HG03280 (cell line): ENCODE measurements around the gene CAMK2N1.
"Not testable (repeated sequence)": the region's sequence is repeated elsewhere in the genome, so short reads cannot be mapped to it uniquely, and the experiment has no call there.

Experiments used
- ATAC-seq: cut with Tn5 transposase; IDR thresholded peaks from one replicate; pipeline ENCODE4 v1.9.1; 2021; ENCODE audit warnings: mild to moderate bottlenecking, moderate library complexity; ENCODE audit not compliant: unreplicated experiment

CAMK2N1 gene

GRCh38 chr1:20485527-20486456, at the start of gene CAMK2N1:
CAMK2N1 (minus strand) TSS chr1:20486210; CDS start chr1:20485379, 831 bp downstream.
- ATAC-seq = no peak

DNA sequence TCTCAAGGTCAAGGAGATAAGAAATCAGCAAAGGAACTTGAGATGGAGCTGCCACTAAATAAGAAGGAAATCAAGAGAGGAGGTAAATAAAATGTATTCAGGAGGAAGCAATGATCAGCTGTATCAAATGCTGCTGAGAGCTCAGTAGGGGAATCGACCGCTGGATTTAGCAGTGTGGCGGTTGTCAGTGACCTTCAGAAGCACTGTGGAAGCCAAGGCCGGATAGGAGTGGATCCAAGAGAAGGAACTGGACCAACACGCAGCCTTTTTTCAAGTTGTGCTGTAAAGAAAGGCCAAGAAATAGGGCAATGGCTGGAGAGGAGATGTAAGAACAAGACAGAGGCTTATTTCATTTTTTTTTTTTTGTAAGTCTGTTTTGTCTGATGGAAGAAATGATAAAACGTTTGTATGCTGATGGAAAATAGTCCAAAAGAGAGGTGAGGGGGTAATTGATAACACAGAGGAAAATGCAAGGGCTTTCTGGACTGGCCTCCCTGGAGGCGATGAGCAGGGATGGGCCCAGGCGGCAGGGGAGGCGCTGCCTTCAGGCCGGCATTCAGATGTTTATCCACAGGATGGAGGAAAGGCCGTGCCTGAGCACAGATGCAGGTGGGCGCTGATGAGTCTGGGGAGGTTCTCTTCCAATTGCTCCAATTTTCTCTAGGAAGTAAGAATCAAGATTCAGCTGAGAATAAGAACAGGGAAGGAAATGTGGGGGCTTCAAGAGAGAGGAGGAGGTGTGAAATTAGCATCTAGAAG, 48.8 kb upstream of the CAMK2N1 start:
- no peak for ATAC-seq

DNA sequence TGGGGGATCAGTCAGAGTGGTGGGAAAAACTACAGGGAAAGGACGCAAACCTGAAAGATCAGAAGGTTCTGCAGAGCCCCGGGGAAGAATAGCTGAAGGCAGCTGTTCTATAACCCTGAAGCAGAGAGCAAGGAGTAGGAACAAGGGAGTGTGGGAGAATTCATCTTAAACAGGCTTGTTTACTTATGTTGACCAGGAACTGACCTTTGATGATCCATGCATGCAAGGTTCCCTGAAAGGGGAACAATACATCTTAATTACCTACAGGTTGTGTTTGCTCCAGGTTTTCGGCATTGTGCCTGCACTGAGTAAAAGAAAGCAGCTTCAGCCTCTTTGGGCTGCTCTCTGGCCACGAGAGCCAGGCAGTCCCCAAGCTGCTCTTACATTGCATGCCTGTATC, 47.6 kb upstream of the CAMK2N1 start:
- no peak for ATAC-seq

- ATAC-seq = no peak
These were observed 44.9 kb upstream of the CAMK2N1 start for GRCh38 chr1:20530901-20531300.

GRCh38 chr1:20530306-20530705, 44.3 kb upstream of the CAMK2N1 start:
- no peak for ATAC-seq

DNA sequence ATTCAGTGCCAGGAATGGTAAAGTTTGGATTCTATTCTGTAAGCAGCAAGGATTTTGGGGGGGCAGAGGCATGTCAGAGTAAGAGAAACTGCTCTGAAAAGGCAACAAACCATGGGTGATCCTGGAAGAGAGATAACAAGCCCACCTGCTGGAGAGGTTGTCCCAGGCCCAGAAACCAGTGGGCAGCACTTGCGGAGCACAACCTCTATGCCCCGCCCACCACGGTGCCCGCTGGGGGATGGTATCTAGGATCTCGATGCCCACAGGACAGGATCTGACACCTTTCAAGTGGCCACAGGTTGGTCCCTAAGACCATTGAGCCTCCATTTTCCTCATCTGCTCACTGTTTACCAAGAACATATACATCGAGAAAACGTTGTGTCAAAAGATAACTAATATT, 42.2 kb upstream of the CAMK2N1 start:
- ATAC-seq = no peak

DNA sequence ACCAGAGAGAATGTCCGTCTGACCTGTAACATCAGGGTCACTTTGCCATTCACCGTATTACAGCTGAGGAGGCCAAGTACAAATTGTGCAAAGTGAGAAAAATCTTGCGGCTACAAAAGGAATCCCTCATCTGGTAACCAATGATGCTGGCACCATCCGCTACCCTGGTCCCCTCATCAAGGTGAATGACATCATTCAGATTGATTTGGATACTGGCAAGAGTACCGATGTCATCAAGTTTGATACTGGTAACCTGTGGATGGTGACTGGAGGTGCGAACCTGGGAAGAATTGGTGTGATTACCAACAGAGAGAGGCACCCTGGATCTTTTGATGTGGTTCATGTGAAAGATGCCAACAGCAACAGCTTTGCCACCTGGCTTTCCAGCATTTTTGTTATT, 40.3 kb upstream of the CAMK2N1 start:
- no peak for ATAC-seq

DNA sequence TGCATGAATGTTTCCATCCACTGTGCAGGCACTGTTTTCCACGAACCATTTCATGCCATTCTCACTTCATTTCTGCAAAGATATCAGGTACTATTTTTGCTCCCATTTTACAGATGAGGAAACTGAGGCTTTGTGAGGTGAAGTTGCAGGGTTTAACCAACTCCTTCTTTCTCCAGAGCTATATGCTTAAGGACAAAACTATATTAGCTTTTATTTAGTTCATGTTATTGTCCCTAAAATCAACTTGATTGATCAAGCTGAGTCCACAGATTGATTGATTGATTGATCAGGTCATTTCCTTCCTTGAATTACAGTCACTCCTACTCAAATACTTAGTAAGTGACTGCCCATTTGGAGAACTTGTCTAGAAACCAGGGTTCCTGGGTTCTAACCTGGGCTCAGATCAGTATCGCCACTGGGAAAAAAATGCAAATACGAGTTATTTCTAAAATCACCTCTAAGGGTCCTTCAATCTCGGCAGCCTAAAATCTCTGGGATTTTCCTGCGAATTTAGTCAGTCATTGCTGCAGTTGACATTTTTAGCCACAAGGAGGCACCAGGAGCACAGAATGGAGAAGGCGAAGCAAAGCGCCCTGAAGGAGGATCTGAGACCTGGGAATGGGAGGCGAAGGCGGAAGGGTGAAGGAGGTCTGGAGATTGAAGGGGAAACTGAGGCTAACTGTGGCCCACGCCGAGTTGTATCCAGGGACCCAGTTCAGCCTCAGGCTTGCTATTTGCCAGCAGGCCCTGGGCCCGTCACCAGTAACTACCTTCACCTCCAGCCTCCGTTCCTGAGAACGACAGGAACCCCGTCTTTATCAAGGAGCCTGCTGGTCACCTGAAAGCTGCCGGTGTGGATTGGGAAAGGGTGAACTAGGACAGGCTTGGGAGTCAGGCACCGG, 36.2 kb upstream of the CAMK2N1 start:
- no peak for ATAC-seq

DNA sequence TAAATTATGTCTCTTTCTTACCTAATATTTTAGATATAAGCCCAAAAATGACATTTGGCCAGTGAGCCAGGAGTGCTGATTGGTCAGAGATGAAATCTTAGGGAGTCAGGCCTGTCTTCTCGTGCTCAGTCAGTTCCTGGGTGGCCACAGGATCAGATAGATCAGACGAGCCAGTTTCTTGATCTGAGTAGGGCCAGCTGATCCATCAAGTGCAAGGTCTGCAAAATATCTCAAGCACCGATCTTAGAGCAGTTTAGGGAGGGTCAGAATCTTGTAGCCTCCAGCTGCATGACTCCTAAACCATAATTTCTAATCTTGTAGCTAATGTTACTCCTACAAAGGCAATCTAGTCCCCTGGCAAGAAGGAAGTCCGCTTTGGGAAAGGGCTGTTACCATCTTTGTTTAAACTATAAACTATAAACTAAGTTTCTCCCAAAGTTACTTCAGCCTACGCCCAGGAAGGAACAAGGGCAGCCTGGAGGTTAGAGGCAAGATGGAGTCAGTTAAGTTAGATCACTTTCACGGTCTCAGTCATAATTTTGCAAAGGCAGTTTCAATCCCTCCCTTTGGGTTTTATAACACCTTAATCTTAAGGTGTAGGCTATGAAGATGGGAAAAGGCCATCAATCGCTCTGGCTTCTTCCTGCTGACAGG, 33.7 kb upstream of the CAMK2N1 start:
- ATAC-seq = not testable (repeated sequence)

DNA sequence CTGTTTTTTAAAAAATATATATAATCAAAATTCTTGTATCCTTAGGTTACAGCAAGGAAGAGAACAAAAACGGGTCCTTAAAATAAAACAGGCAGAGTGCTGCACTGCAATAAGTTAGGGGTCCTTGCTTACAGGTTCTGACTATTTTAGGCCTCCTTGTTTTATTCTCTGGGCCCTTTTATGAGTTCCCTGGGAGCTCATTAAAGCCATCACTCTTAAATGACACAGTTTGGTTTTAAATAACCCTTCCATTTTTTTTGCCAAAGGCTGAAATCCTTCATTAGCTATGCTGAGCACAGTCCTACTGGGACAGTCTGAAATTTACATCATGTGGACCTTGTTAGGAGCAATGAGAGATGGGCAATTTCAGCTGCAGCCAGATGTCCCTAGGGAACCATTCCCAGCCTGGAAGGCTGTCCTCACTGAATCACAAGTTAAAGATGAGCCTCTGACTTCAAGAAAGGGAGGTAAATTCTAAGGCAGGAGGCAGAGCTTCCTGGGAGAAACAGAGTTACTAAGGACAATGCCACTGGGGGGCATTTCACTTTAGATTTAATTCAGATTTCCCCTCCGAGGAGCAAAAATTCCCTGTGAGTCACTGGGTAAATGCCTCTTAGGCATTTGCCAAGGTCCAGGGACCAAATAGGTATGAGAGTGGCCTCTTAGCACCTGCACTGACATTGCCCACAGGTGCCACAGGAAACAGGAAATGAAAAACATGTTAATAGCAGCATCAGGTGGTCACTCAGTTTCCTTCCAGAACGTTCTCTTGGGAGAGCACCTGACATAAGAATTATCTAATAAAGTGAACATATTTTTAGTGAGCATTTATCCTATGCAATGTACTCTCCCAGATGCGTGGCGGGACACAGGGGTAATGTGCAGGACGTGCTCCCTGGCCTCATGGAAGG, 25.8 kb upstream of the CAMK2N1 start:
- no peak for ATAC-seq

DNA sequence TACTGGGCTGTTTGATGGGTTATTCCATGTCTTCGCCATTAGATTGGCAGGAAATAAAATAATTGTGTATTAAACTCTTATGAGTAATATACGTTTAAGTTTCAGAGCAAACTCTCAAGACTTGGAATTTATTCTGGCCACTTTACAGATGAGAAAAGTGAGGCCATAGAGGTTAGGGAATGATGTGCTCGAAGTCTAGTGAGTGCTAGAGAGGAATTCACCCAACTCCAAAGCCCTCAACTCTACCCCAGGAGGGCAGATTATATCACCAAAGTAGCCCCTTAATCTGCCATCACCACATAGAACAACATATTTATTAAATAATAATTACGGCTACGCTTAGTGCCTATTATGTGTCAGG, 22.4 kb upstream of the CAMK2N1 start:
- ATAC-seq = no peak

DNA sequence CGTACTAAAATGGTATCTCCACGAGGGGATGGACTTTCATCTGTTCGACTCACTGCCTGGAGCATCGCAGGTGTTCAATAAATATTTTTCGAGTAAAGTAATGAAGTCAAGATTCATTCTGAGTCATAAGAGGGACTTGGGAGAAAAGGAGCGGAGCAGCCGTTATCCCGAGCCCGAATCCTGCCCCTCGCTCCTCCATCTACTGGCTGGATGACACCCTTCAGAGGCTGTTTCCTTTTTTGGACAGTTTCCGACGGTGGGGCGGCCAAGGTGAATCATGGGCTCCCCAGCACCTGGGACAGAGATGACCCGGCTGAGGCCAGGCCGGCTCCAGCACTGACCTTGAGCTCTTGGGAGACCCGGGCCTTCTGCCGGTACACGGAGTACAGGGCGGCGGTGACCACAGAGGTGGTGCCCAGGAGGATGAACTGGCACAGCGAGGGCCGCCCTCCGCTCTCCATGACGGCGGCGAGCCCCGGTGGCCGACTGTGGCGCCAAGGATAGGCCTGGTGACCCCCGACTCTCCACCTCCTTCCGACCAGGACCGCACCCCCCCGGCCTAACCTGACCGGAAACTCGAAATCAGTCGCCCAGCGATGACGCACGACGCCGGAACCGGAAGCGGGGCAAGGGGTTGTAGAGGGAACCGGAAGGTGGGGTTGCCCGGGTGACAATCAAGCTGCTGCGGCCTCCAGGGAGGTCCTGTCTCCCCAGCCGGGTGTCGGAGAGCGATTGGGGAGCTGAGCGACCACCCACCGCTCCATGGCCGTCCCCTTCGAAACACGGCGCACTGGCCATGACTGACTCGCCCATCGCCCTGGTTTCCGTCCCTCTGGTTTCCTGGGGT, 21.8 kb upstream of the CAMK2N1 start, which contains the start of gene MUL1:
Gene MUL1, minus strand, starts transcription at position 588 of the 847 bp plus-strand sequence. Its CDS starts 127 bp downstream, at position 461.
- ATAC-seq = peak; percentile 93

GRCh38 chr1:20507248-20507563, 21.2 kb upstream of the CAMK2N1 start:
- ATAC-seq = no peak

- no peak for ATAC-seq
These were observed 19.5 kb upstream of the CAMK2N1 start for GRCh38 chr1:20505488-20505887.

- ATAC-seq = no peak
These were observed 14.7 kb upstream of the CAMK2N1 start for GRCh38 chr1:20500716-20501115.

- ATAC-seq = no peak
These were observed 13.7 kb upstream of the CAMK2N1 start for GRCh38 chr1:20499718-20500117.

- ATAC-seq = no peak
These were observed 13.1 kb upstream of the CAMK2N1 start for GRCh38 chr1:20499105-20499504.

GRCh38 chr1:20498116-20498515, 12.1 kb upstream of the CAMK2N1 start:
- ATAC-seq = no peak

DNA sequence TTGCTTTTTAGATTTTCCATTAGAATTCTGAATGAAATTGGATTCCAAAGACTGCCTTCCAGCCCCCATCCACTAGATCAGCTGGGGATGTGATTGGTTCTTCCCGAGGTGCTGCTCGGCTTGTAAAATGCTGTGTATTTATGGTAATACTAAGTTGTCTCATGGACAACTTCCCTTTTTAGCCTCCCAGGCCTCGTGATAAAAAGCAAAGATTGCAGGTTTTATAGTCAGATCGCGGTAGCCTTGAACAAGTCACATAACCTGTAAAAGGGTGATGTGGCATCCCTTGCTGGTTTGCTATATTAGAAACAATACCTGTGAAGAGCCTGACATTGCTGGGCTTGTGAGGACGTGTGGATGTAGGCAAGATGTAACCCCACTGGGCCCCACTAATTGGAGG, 11.5 kb upstream of the CAMK2N1 start:
- ATAC-seq = no peak
